Neuronal stem cell (in vitro differentiated cells): ENCODE measurements around the gene PPP1R1C.

Experiments
- DNase-seq: peaks from one replicate; pipeline ENCODE4 v3.0.0-alpha.2; 2013; ENCODE audit warnings: low spot score
- H2AFZ ChIP-seq: one replicate; pipeline ENCODE4 v1.6.1; 2013; ENCODE audit warnings: mild to moderate bottlenecking, low read length, inconsistent platforms
- H2AK5ac ChIP-seq: 2 replicates; pipeline ENCODE4 v1.6.1; 2013; ENCODE audit warnings: low read depth, mild to moderate bottlenecking, inconsistent platforms, low read length, moderate library complexity, mixed read lengths
- H2BK120ac ChIP-seq: 2 replicates; pipeline ENCODE4 v1.6.1; 2013; ENCODE audit warnings: low read depth, mild to moderate bottlenecking, inconsistent platforms, low read length, moderate library complexity, mixed read lengths
- H2BK12ac ChIP-seq: one replicate; pipeline ENCODE4 v1.6.1; 2013; ENCODE audit warnings: low read length, inconsistent platforms
- H2BK15ac ChIP-seq: 2 replicates; pipeline ENCODE4 v1.6.1; 2013; ENCODE audit warnings: mild to moderate bottlenecking, low read length, inconsistent platforms, mixed read lengths
- H2BK5ac ChIP-seq: one replicate; pipeline ENCODE4 v1.6.1; 2013; ENCODE audit warnings: inconsistent platforms, mild to moderate bottlenecking, low read length, moderate library complexity
- H3K14ac ChIP-seq: one replicate; pipeline ENCODE4 v1.6.1; 2013; ENCODE audit warnings: low read length, inconsistent platforms
- H3K18ac ChIP-seq: 2 replicates; pipeline ENCODE4 v1.6.1; 2013; ENCODE audit warnings: low read length, inconsistent platforms
- H3K23ac ChIP-seq: 2 replicates; pipeline ENCODE4 v1.6.1; 2013; ENCODE audit warnings: low read depth, mild to moderate bottlenecking, mixed read lengths, low read length, inconsistent platforms; ENCODE audit not compliant: poor library complexity
- H3K27ac ChIP-seq: replicated peaks from 3 replicates; pipeline ENCODE4 v1.5.1; 2013; ENCODE audit warnings: low read length, inconsistent platforms
- H3K27me3 ChIP-seq, 3 experiments: 2 replicates each; pipeline ENCODE4 v1.6.1; 2013; ENCODE audit warnings: low read length in 3 of 3, mild to moderate bottlenecking in 2 of 3, inconsistent platforms in 1 of 3, low read depth in 1 of 3, mixed read lengths in 1 of 3, moderate library complexity in 1 of 3; ENCODE audit not compliant: control insufficient read depth in 3 of 3, insufficient read depth in 3 of 3
- H3K36me3 ChIP-seq, 2 donors: replicated peaks in 1 of 2; 2 replicates each; pipeline ENCODE4 v1.6.1; 2013; ENCODE audit warnings: low read length in 2 of 2; ENCODE audit not compliant: control insufficient read depth in 2 of 2, insufficient read depth in 2 of 2
- H3K4ac ChIP-seq: 2 replicates; pipeline ENCODE4 v1.6.1; 2013; ENCODE audit warnings: inconsistent platforms, mild to moderate bottlenecking, low read length, moderate library complexity
- H3K4me1 ChIP-seq, 2 donors: 1 replicate in 1 of 2; 2 replicates in 1 of 2; pipeline ENCODE4 v1.6.1; 2013; ENCODE audit warnings: low read length in 2 of 2, low read depth in 1 of 2; ENCODE audit not compliant: control insufficient read depth in 2 of 2, insufficient read depth in 1 of 2
- H3K4me2 ChIP-seq: one replicate; pipeline ENCODE4 v1.6.1; 2013; ENCODE audit warnings: mild to moderate bottlenecking, low read length, inconsistent platforms; ENCODE audit not compliant: insufficient read depth, poor library complexity, severe bottlenecking
- H3K4me3 ChIP-seq, 2 donors: 2 replicates each; pipeline ENCODE4 v1.5.1; 2013; ENCODE audit warnings: low read length in 2 of 2, mild to moderate bottlenecking in 2 of 2, inconsistent platforms in 1 of 2, moderate library complexity in 1 of 2
- H3K79me1 ChIP-seq: one replicate; pipeline ENCODE4 v1.6.1; 2013; ENCODE audit warnings: low read depth, mild to moderate bottlenecking, inconsistent platforms, low read length, moderate library complexity
- H3K9ac ChIP-seq: one replicate; pipeline ENCODE4 v1.6.1; 2013; ENCODE audit warnings: mild to moderate bottlenecking, low read depth, low read length, inconsistent platforms; ENCODE audit not compliant: poor library complexity
- H3K9me3 ChIP-seq, 2 donors: replicated peaks in 1 of 2; 2 replicates each; pipeline versions ENCODE3 to v1.6.1; 2013; ENCODE audit warnings: low read length in 2 of 2, mild to moderate bottlenecking in 2 of 2, inconsistent platforms in 1 of 2, low read depth in 1 of 2, mixed read lengths in 1 of 2, moderate library complexity in 1 of 2; ENCODE audit not compliant: control insufficient read depth in 2 of 2, insufficient read depth in 1 of 2
- H4K8ac ChIP-seq: one replicate; pipeline ENCODE4 v1.6.1; 2013; ENCODE audit warnings: low read depth, mild to moderate bottlenecking, inconsistent platforms, low read length, moderate library complexity
- H4K91ac ChIP-seq: one replicate; pipeline ENCODE4 v1.6.1; 2013; ENCODE audit warnings: low read length, low read depth, mild to moderate bottlenecking, inconsistent platforms; ENCODE audit not compliant: poor library complexity
- WGBS, 2 donors: extraction: QIAGEN DNeasy Blood & Tissue Kit; methylation state at CpG; one replicate each; pipeline ENCODE4 v1.1.7; 2013; ENCODE audit warnings: missing lambda C conversion rate in 2 of 2, mixed read lengths in 1 of 2; ENCODE audit not compliant: insufficient read length in 2 of 2, insufficient replicate concordance in 1 of 2; ENCODE audit errors: extremely low coverage in 2 of 2; 5-methylcytosine and 5-hydroxymethylcytosine counted together

PPP1R1C gene

GRCh38 chr2:182148344-182148743 lies 162.7 kb downstream of the PPP1R1C start:
- no CpG with 5 or more reads among the region's 2 CpGs for WGBS, 2 donors
- no peak overlapping the region for H3K23ac ChIP-seq
- no peaks in the 10 kb centered on the region for H3K36me3 ChIP-seq
- no peak overlapping the region for H3K4ac ChIP-seq
- no peak overlapping the region for H2BK120ac ChIP-seq
- H3K4me1 ChIP-seq = peaks cover 0 to 4% of the 10 kb centered on the region in 2 donors
- no peak overlapping the region for H3K4me2 ChIP-seq
- H2BK15ac ChIP-seq = no peak overlapping the region
- no peaks in the 10 kb centered on the region for H3K27me3 ChIP-seq
- no peak overlapping the region for H4K8ac ChIP-seq
- no peak overlapping the region for H3K27ac ChIP-seq
- no peaks in the 10 kb centered on the region for H3K9me3 ChIP-seq
- H2BK12ac ChIP-seq = no peak overlapping the region
- no peak overlapping the region for H3K14ac ChIP-seq
- H3K79me1 ChIP-seq = no peaks in the 10 kb centered on the region
- H3K9ac ChIP-seq = no peak overlapping the region
- no peak overlapping the region for H2AK5ac ChIP-seq
- no peak overlapping the region for H4K91ac ChIP-seq
- no peak overlapping the region for H2AFZ ChIP-seq
- DNase-seq = no peak
- no peak overlapping the region for H2BK5ac ChIP-seq
- no peak overlapping the region for H3K18ac ChIP-seq
- H3K4me3 ChIP-seq = no peak overlapping the region

GRCh38 chr2:182163878-182164277 lies 178.2 kb downstream of the PPP1R1C start:
- Histone ChIP-seq H3K4me3 (no peak overlapping the region), H2BK120ac (no peak overlapping the region), H4K8ac (no peak overlapping the region), H3K4me2 (no peak overlapping the region), H3K23ac (no peak overlapping the region), H3K9me3 (no peaks in the 10 kb centered on the region), H3K27ac (no peak overlapping the region), H3K4ac (no peak overlapping the region), H2AK5ac (no peak overlapping the region), H3K9ac (no peak overlapping the region), H3K36me3 (no peaks in the 10 kb centered on the region), H3K79me1 (no peaks in the 10 kb centered on the region), H2BK15ac (no peak overlapping the region), H2BK12ac (no peak overlapping the region), H2AFZ (no peak overlapping the region), H2BK5ac (no peak overlapping the region), H3K14ac (no peak overlapping the region), H4K91ac (no peak overlapping the region), H3K4me1 (no peaks in the 10 kb centered on the region), H3K27me3 (no peaks in the 10 kb centered on the region), H3K18ac (no peak overlapping the region)
- DNase-seq = no peak
- WGBS, 2 donors = no CpG with 5 or more reads among the region's 3 CpGs

GRCh38 chr2:182164686-182165085 lies 179.0 kb downstream of the PPP1R1C start:
- no peak overlapping the region for H3K14ac ChIP-seq
- no peak overlapping the region for H2AK5ac ChIP-seq
- H3K79me1 ChIP-seq = no peaks in the 10 kb centered on the region
- no peak overlapping the region for H2BK12ac ChIP-seq
- no peak overlapping the region for H3K23ac ChIP-seq
- H3K9ac ChIP-seq = no peak overlapping the region
- H3K27me3 ChIP-seq = no peaks in the 10 kb centered on the region
- no peak overlapping the region for H3K4me3 ChIP-seq
- H3K36me3 ChIP-seq = no peaks in the 10 kb centered on the region
- no peak overlapping the region for H4K8ac ChIP-seq
- no peak overlapping the region for H2BK120ac ChIP-seq
- no peak overlapping the region for H4K91ac ChIP-seq
- no peak overlapping the region for H2BK15ac ChIP-seq
- no peak overlapping the region for H2AFZ ChIP-seq
- WGBS, 2 donors = no CpG with 5 or more reads among the region's 1 CpG
- H3K27ac ChIP-seq = no peak overlapping the region
- H3K9me3 ChIP-seq = no peaks in the 10 kb centered on the region
- H3K4me1 ChIP-seq = no peaks in the 10 kb centered on the region
- no peak for DNase-seq
- H2BK5ac ChIP-seq = no peak overlapping the region
- H3K4ac ChIP-seq = no peak overlapping the region
- H3K4me2 ChIP-seq = no peak overlapping the region
- no peak overlapping the region for H3K18ac ChIP-seq

GRCh38 chr2:182165202-182165601 lies 179.5 kb downstream of the PPP1R1C start:
- Histone ChIP-seq H3K4me2 (no peak overlapping the region), H3K4ac (no peak overlapping the region), H3K18ac (no peak overlapping the region), H2AFZ (no peak overlapping the region), H3K14ac (no peak overlapping the region), H3K36me3 (no peaks in the 10 kb centered on the region), H2BK5ac (no peak overlapping the region), H3K4me3 (no peak overlapping the region), H2AK5ac (no peak overlapping the region), H4K8ac (no peak overlapping the region), H2BK12ac (no peak overlapping the region), H2BK120ac (no peak overlapping the region), H4K91ac (no peak overlapping the region), H3K9me3 (no peaks in the 10 kb centered on the region), H3K79me1 (no peaks in the 10 kb centered on the region), H2BK15ac (no peak overlapping the region), H3K9ac (no peak overlapping the region), H3K27ac (no peak overlapping the region), H3K27me3 (no peaks in the 10 kb centered on the region), H3K4me1 (no peaks in the 10 kb centered on the region), H3K23ac (no peak overlapping the region)
- no CpG with 5 or more reads among the region's 2 CpGs for WGBS, 2 donors
- DNase-seq = no peak
